ENCODE measurements around the gene MTRFR.
A peak's percentile ranks its signal among the peaks of the same experiment; 100 is the strongest.

MTRFR gene

DNA sequence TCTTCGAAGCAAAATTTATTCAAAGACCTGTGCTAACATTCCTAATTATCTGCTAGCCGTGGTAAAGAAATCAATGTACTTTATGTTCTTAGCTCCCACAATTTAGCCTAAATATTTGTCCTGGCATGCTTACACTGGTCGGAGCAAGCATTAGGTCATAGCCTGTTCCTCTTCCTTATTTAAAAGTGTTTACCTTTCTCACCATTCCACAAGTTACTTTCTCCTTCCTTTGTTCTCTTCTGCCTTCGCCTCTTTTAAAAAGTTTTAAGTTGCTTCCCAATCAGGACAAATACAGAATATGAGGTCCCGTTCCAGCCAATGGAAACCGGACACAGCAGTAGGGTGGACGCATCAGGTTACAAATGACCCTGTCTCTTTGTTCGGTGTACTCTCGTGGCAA lies 26.8 kb downstream of the MTRFR start:
- no peak for DNase-seq (ENCODE audit: low read depth)
- TF ChIP-seq, protein P1, sequence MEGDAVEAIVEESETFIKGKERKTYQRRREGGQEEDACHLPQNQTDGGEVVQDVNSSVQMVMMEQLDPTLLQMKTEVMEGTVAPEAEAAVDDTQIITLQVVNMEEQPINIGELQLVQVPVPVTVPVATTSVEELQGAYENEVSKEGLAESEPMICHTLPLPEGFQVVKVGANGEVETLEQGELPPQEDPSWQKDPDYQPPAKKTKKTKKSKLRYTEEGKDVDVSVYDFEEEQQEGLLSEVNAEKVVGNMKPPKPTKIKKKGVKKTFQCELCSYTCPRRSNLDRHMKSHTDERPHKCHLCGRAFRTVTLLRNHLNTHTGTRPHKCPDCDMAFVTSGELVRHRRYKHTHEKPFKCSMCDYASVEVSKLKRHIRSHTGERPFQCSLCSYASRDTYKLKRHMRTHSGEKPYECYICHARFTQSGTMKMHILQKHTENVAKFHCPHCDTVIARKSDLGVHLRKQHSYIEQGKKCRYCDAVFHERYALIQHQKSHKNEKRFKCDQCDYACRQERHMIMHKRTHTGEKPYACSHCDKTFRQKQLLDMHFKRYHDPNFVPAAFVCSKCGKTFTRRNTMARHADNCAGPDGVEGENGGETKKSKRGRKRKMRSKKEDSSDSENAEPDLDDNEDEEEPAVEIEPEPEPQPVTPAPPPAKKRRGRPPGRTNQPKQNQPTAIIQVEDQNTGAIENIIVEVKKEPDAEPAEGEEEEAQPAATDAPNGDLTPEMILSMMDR (conservative IDR thresholded peaks at IDR 0.05; ENCODE audit: control insufficient read depth, insufficient read depth, low read depth, low read length), result no peak
- H3K4me3 ChIP-seq (ENCODE audit: control insufficient read depth, low read depth, low read length), result no peak overlapping the region

DNA sequence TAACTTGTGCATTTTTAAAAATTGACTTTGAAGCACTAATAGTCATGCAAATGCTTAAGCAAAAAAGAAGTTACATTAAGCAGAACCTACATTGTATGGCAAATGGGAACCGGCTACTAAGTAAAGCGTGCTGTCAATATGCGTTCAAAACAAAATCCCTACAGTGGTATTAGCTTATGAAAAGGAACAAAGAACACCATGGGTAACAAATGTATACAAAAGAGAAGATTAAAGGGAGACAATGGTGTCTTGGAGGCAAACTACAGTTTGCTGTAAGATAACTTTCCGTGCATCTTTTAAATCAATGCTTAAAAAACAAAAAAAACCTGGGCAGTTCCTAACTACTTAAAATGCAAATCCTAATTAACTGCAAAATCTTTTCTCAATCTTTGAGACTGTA lies 28.0 kb downstream of the MTRFR start:
- no peak for DNase-seq (ENCODE audit: low read depth)
- TF ChIP-seq, protein P1 (conservative IDR thresholded peaks at IDR 0.05; ENCODE audit: control insufficient read depth, insufficient read depth, low read depth, low read length), result no peak
- no peak overlapping the region for H3K4me3 ChIP-seq (ENCODE audit: control insufficient read depth, low read depth, low read length)

DNA sequence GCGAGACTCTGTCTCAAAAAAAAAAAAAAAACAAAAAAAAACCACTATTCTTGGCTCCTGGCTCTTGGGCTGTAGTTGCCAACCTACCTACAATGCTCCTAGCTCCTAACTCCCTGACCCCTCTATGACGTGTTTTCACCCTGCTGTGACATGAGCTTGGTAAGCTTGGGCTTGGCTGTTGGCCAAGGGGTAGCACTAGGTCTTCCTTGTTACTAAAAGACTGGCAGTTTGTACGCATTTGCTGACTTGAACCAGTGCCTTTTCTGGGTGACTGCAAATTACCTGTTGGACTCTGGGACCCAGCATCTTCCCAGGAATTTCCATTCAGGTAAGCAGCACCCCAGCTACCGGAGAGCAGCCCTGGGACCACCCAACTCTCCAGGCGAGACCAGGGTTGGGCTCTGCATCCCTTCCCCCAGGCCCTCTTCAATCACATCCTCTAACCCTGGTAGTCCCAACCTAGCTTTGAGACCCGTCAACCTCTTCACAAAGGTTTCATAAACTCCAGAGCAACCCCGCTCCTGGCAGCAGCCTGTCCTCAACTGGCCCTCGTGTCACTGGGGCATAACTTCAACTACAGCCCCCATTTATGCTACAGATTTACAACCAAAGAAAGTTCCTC lies 30.1 kb downstream of the MTRFR start:
- no peak for DNase-seq (ENCODE audit: low read depth)
- TF ChIP-seq, protein P1 (conservative IDR thresholded peaks at IDR 0.05; ENCODE audit: control insufficient read depth, insufficient read depth, low read depth, low read length), result no peak
- no peak overlapping the region for H3K4me3 ChIP-seq (ENCODE audit: control insufficient read depth, low read depth, low read length)

DNA sequence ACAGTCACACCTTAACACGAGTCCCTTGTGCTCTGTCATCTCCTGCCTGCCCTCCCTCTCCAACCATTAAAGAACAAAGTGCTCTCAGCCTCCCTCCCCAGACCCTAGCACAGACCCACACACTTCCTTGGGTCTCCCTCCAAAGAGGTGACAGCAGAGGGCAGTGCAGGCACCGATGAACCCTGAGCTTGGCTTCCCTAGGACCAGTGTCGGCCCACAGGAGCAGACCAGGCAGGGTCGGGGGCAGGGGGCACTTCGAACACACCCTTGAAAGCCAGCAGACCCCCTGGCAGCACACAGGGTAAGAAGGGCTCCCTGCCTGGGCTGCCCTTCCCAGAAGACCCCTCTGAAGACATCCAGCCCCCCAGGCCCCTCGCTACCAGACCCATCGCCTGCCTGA lies 31.4 kb downstream of the MTRFR start:
- no peak overlapping the region for H3K4me3 ChIP-seq (ENCODE audit: control insufficient read depth, low read depth, low read length)
- DNase-seq (ENCODE audit: low read depth), result no peak
- TF ChIP-seq, protein P1 (conservative IDR thresholded peaks at IDR 0.05; ENCODE audit: control insufficient read depth, insufficient read depth, low read depth, low read length), result peak; percentile 12

DNA sequence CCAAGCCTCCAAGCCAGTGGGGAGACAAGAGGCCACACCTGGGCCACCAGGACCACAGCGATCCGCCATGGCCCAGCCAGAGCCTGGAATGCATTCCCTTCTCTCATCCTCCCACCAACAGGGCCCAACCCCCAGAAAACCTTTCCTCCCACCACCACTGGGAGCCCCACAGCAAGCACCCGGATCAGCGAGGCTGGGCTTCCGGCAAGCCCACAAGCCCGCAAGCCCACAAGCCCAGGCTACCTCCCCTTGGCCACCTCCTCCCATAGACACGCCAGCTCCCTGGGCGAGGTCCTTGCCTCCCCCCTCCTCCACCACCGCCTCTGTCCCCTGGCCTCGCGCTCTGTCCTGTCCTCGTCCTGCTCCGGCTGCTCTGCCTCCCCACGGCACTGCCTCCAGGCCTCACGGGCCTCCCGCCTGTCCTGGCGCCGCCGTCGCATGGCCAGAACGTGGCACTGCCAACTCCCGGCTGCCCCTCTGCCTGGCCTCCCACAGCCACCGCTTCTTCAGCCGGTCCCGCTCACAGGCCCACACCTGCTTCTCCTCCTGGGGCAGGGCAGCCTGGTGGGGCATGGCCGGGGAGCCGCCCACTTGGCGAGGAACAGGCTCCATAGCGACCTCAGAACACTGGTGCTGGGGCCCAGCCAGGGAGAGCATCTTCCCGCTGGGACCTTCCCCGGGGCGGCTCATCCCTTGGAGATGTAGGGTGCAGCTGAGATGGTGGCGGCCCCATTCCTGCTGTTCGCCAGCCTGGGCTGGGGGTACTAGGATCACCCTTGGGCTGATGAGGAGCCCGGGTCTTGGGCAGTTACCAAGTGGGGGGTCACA lies 32.8 kb downstream of the MTRFR start:
- DNase-seq (ENCODE audit: low read depth), result no peak
- H3K4me3 ChIP-seq (ENCODE audit: control insufficient read depth, low read depth, low read length), result no peak overlapping the region
- TF ChIP-seq, protein P1 (conservative IDR thresholded peaks at IDR 0.05; ENCODE audit: control insufficient read depth, insufficient read depth, low read depth, low read length), result no peak

DNA sequence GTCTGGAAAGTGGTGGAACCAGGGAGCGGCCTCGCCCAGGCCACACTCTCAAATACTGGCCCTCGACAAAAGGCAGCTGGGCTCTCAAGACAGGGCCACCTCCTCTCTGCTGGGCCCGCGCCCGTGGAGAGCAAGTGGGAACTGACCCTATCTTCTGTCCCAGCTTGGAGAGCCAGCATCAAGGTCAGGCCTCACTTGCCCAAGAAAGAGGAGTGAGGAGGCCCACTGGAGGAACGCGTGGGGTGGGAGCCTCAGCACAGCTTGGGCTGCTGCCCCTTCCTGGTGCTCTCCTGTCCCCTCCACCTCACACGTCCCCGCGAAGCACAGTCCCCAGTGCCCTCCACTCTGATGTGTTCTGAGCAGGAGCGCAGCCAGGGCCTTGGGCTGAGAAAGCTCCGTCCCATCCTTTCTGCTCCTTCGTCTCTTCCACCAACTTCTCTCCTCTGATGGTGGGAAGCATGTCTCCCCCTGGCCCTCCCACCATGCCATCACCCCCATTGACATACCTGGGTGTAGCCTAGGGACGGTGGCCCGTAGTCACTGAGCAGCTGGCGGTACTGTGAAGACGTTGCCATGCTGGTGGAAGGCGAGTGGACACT lies 33.5 kb downstream of the MTRFR start:
- TF ChIP-seq, protein P1 (conservative IDR thresholded peaks at IDR 0.05; ENCODE audit: control insufficient read depth, insufficient read depth, low read depth, low read length), result no peak
- no peak for DNase-seq (ENCODE audit: low read depth)
- H3K4me3 ChIP-seq (ENCODE audit: control insufficient read depth, low read depth, low read length), result no peak overlapping the region
